ENCODE measurements around the gene GNA12. TPM values are rescaled to one million over a fixed set of nuclear protein-coding genes. Genes with fewer than 3 reads are reported as not detected.

GNA12 gene
- total and polyA plus RNA-seq, 9 of the 15 experiments (the other 6 are each of a cell fraction or from before 2014, with no cell fraction given): 0.65 to 32.7 (median 9.6) TPM

- TF ChIP-seq, protein P1, sequence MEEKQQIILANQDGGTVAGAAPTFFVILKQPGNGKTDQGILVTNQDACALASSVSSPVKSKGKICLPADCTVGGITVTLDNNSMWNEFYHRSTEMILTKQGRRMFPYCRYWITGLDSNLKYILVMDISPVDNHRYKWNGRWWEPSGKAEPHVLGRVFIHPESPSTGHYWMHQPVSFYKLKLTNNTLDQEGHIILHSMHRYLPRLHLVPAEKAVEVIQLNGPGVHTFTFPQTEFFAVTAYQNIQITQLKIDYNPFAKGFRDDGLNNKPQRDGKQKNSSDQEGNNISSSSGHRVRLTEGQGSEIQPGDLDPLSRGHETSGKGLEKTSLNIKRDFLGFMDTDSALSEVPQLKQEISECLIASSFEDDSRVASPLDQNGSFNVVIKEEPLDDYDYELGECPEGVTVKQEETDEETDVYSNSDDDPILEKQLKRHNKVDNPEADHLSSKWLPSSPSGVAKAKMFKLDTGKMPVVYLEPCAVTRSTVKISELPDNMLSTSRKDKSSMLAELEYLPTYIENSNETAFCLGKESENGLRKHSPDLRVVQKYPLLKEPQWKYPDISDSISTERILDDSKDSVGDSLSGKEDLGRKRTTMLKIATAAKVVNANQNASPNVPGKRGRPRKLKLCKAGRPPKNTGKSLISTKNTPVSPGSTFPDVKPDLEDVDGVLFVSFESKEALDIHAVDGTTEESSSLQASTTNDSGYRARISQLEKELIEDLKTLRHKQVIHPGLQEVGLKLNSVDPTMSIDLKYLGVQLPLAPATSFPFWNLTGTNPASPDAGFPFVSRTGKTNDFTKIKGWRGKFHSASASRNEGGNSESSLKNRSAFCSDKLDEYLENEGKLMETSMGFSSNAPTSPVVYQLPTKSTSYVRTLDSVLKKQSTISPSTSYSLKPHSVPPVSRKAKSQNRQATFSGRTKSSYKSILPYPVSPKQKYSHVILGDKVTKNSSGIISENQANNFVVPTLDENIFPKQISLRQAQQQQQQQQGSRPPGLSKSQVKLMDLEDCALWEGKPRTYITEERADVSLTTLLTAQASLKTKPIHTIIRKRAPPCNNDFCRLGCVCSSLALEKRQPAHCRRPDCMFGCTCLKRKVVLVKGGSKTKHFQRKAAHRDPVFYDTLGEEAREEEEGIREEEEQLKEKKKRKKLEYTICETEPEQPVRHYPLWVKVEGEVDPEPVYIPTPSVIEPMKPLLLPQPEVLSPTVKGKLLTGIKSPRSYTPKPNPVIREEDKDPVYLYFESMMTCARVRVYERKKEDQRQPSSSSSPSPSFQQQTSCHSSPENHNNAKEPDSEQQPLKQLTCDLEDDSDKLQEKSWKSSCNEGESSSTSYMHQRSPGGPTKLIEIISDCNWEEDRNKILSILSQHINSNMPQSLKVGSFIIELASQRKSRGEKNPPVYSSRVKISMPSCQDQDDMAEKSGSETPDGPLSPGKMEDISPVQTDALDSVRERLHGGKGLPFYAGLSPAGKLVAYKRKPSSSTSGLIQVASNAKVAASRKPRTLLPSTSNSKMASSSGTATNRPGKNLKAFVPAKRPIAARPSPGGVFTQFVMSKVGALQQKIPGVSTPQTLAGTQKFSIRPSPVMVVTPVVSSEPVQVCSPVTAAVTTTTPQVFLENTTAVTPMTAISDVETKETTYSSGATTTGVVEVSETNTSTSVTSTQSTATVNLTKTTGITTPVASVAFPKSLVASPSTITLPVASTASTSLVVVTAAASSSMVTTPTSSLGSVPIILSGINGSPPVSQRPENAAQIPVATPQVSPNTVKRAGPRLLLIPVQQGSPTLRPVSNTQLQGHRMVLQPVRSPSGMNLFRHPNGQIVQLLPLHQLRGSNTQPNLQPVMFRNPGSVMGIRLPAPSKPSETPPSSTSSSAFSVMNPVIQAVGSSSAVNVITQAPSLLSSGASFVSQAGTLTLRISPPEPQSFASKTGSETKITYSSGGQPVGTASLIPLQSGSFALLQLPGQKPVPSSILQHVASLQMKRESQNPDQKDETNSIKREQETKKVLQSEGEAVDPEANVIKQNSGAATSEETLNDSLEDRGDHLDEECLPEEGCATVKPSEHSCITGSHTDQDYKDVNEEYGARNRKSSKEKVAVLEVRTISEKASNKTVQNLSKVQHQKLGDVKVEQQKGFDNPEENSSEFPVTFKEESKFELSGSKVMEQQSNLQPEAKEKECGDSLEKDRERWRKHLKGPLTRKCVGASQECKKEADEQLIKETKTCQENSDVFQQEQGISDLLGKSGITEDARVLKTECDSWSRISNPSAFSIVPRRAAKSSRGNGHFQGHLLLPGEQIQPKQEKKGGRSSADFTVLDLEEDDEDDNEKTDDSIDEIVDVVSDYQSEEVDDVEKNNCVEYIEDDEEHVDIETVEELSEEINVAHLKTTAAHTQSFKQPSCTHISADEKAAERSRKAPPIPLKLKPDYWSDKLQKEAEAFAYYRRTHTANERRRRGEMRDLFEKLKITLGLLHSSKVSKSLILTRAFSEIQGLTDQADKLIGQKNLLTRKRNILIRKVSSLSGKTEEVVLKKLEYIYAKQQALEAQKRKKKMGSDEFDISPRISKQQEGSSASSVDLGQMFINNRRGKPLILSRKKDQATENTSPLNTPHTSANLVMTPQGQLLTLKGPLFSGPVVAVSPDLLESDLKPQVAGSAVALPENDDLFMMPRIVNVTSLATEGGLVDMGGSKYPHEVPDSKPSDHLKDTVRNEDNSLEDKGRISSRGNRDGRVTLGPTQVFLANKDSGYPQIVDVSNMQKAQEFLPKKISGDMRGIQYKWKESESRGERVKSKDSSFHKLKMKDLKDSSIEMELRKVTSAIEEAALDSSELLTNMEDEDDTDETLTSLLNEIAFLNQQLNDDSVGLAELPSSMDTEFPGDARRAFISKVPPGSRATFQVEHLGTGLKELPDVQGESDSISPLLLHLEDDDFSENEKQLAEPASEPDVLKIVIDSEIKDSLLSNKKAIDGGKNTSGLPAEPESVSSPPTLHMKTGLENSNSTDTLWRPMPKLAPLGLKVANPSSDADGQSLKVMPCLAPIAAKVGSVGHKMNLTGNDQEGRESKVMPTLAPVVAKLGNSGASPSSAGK (IDR thresholded peaks at IDR 0.05): no peak
- TF ChIP-seq ZKSCAN3 (CRISPR knock-in tag; IDR thresholded peaks at IDR 0.05) (no peak), TBL1XR1 (IDR thresholded peaks at IDR 0.05; ENCODE audit: low read length in 2 of 2) (no peak), RBM39 (optimal IDR thresholded peaks at IDR 0.05; ENCODE audit: low read depth, low read length) (no peak), DEAF1 (CRISPR knock-in tag; IDR thresholded peaks at IDR 0.05) (0 out of 2 replicates have a peak, but pooled peaks have one; percentile 24), HES1 (IDR thresholded peaks at IDR 0.05; ENCODE audit: low read depth) (no peak), RFX5 (IDR thresholded peaks at IDR 0.05; ENCODE audit: low read depth, low read length) (no peak), TFE3 (CRISPR knock-in tag; IDR thresholded peaks at IDR 0.05) (no peak), NFXL1 (CRISPR knock-in tag; IDR thresholded peaks at IDR 0.05) (no peak), NR4A1 (CRISPR knock-in tag; IDR thresholded peaks at IDR 0.05) (no peak), NR4A1 (tag; IDR thresholded peaks at IDR 0.05) (no peak)
Measured at GRCh38 chr7:2844153-2845033, at the start of gene GNA12 (continued).

Data from K562 (cell line).